Body of pancreas (tissue), 4 donors: ENCODE results near the gene GTF2A2. TPM values are rescaled to one million over a fixed set of nuclear protein-coding genes. Genes with fewer than 3 reads are reported as not detected.

ENCODE experiments used
- ATAC-seq: fragments of 150-250 bp; one replicate; pipeline ENCODE4 v1.9.1; 2016
- DNase-seq, 4 donors: peaks; one replicate each; pipeline ENCODE4 v3.0.0-alpha.2; 2019
- H3K27ac ChIP-seq, 4 donors: fragments of 200-600 bp; sonication (generic); 1 replicate in 3 of 4; 2 replicates in 1 of 4; pipeline versions ENCODE4 v1.5.1 to v1.6.1; 2016 to 2019; ENCODE audit warnings: mild to moderate bottlenecking in 1 of 4, mixed read lengths in 1 of 4, moderate library complexity in 1 of 4
- H3K27me3 ChIP-seq, 2 donors: fragments of 200-600 bp; sonication (generic); one replicate each; pipeline ENCODE4 v1.6.0; 2016; ENCODE audit warnings: mild to moderate bottlenecking in 1 of 2
- H3K36me3 ChIP-seq, 2 donors: fragments of 200-600 bp; sonication (generic); replicated peaks in 1 of 2; 2 replicates each; pipeline ENCODE4 v1.5.1; 2016; ENCODE audit warnings: low read depth in 2 of 2; ENCODE audit not compliant: insufficient read depth in 1 of 2
- H3K4me1 ChIP-seq: fragments of 200-600 bp; sonication (generic); one replicate; pipeline ENCODE4 v1.6.0; 2016
- H3K4me3 ChIP-seq, 2 donors: fragments of 200-600 bp; sonication (generic); 1 replicate in 1 of 2; 2 replicates in 1 of 2; pipeline ENCODE4 v1.5.1; 2016 to 2019
- H3K9me3 ChIP-seq, 3 donors: fragments of 200-600 bp; sonication (generic); 1 replicate in 2 of 3; 2 replicates in 1 of 3; pipeline ENCODE4 v1.5.1; 2016
- CTCF ChIP-seq, 7 experiments: fragments of 450-650 bp in 4 of 7; fragments of 200-600 bp in 3 of 7; sonication (generic) in 3 of 7; IDR thresholded peaks; one replicate each; pipeline ENCODE4 v1.5.1; 2016 to 2019; ENCODE audit warnings: antibody characterized with exemption in 7 of 7
- POLR2A ChIP-seq, 3 donors: fragments of 450-650 bp; IDR thresholded peaks; one replicate each; pipeline ENCODE4 v1.6.1; 2016; ENCODE audit warnings: antibody characterized with exemption in 3 of 3, mild to moderate bottlenecking in 2 of 3
- WGBS, 2 donors: methylation state at CpG; one replicate each; pipeline ENCODE4 v1.1.5; 2017; 5-methylcytosine and 5-hydroxymethylcytosine counted together
- intact Hi-C: fragments of 100-400 bp; cut with DNase I; formaldehyde crosslinking; loops from one replicate; pipeline ENCODE4 v1.15.1; 2023
- total RNA-seq, 2 donors: library from RNA; depleted of rRNA; stranded (reverse); fragments of >200 nt; gene quantifications; one replicate each; pipeline ENCODE4 v1.1.0, GENCODE V29; 2016

Gene GTF2A2
- total RNA-seq, 2 donors from 2014 or later: 9.1 to 10.2 TPM

GRCh38 chr15:59689626-59690236 is 32.4 kb upstream of the GTF2A2 start:
- peak overlapping the region; percentile 25 to 40 for H3K4me3 ChIP-seq
- peak; percentile 87 to 94 (median 92) for DNase-seq
- no peaks in the 10 kb centered on the region for H3K36me3 ChIP-seq
- H3K27ac ChIP-seq: peak overlapping the region; percentile 94 to 99 (median 96)
- ATAC-seq: peak; percentile 66
- no peaks in the 10 kb centered on the region for H3K9me3 ChIP-seq
- TF ChIP-seq CTCF (IDR thresholded peaks at IDR 0.05): no peak
- no peak for TF ChIP-seq POLR2A (IDR thresholded peaks at IDR 0.05)
- H3K4me1 ChIP-seq: peaks cover 32% of the 10 kb centered on the region
- H3K27me3 ChIP-seq: no peaks in the 10 kb centered on the region
- 1 to 2% methylated on average over 25 of the region's 25 CpGs for WGBS, 2 donors
- intact Hi-C loops: no loop called here

GRCh38 chr15:59688782-59689625 is 31.7 kb upstream of the GTF2A2 start, which contains the start of gene BNIP2:
Gene BNIP2, minus strand, starts transcription at chr15:59689320. Its CDS starts 6,863 bp downstream, at chr15:59682457.
- peak; percentile 98 to 99 (median 99) for DNase-seq
- intact Hi-C loops: no loop called here
- Histone ChIP-seq H3K4me3 (peak within 1 kb of the TSS; percentile 40 to 98), H3K27ac (peak within 1 kb of the TSS; percentile 94 to 99 (median 96)), H3K36me3 (no peaks in the 10 kb centered on the region), H3K4me1 (peaks cover 36% of the 10 kb centered on the region), H3K27me3 (no peaks in the 10 kb centered on the region), H3K9me3 (no peaks in the 10 kb centered on the region)
- peak; percentile 96 for ATAC-seq
- 0 to 1% methylated on average over 48 to 77 of the region's 78 CpGs for WGBS, 2 donors
- TF ChIP-seq CTCF (IDR thresholded peaks at IDR 0.05) (no peak), POLR2A (IDR thresholded peaks at IDR 0.05) (peak; percentile 92 to 96 (median 92))

- Histone ChIP-seq H3K27me3 (no peaks in the 10 kb centered on the region), H3K27ac (peak overlapping the region; percentile 94 to 99 (median 96)), H3K9me3 (no peaks in the 10 kb centered on the region), H3K36me3 (no peaks in the 10 kb centered on the region), H3K4me3 (peak overlapping the region; percentile 40 to 98), H3K4me1 (peaks cover 42% of the 10 kb centered on the region)
- DNase-seq: peak in 1 of 4 donors; percentile 15
- intact Hi-C loops: no loop called here
- WGBS, 2 donors: 0 to 1% methylated on average over 15 of the region's 15 CpGs
- ATAC-seq: peak; percentile 5
- TF ChIP-seq CTCF (IDR thresholded peaks at IDR 0.05) (no peak), POLR2A (IDR thresholded peaks at IDR 0.05) (no peak)
These were observed 31.1 kb upstream of the GTF2A2 start for GRCh38 chr15:59688423-59688781.

- intact Hi-C loops: no loop called here
These were observed 30.5 kb upstream of the GTF2A2 start for GRCh38 chr15:59687836-59688235.

More at GRCh38 chr15:59687836-59688235, 30.5 kb upstream of the GTF2A2 start:
- peaks cover 43% of the 10 kb centered on the region for H3K4me1 ChIP-seq
- WGBS, 2 donors: 13 to 18% methylated on average over 5 of the region's 5 CpGs
- TF ChIP-seq POLR2A (IDR thresholded peaks at IDR 0.05): no peak
- TF ChIP-seq CTCF (IDR thresholded peaks at IDR 0.05): peak in 1 of 7 experiments; percentile 10
- H3K36me3 ChIP-seq: no peaks in the 10 kb centered on the region
- ATAC-seq (no peak), DNase-seq (peak in 1 of 4 donors; percentile 14)
- H3K27ac ChIP-seq: peak overlapping the region in 2 of 4 donors; percentile 97 to 99
- H3K27me3 ChIP-seq: no peaks in the 10 kb centered on the region
- no peaks in the 10 kb centered on the region for H3K9me3 ChIP-seq
- peak overlapping the region; percentile 40 to 98 for H3K4me3 ChIP-seq
